CD8-positive, alpha-beta memory T cell (primary cell): Measurements from ENCODE around the gene PLA2G2F. TPM values are rescaled to one million over a fixed set of nuclear protein-coding genes. Genes with fewer than 3 reads are reported as not detected.

Experiments
- CTCF ChIA-PET: fragments of 350-600 bp; sonication (Branson Sonifier 250); formaldehyde crosslinking; loops from one replicate; lab custom pipeline; 2021; ENCODE audit warnings: antibody characterized with exemption; lab: Charles Lee
- POLR2A ChIA-PET: fragments of 350-600 bp; sonication (Branson Sonifier 250); formaldehyde crosslinking; loops from one replicate; lab custom pipeline; 2021; ENCODE audit warnings: antibody characterized with exemption; lab: Charles Lee
- DNase-seq, 5 donors: peaks; one replicate each; pipeline versions ENCODE4 v3.0.0 to v3.0.0-alpha.2; 2020 to 2022; ENCODE audit warnings: mixed read lengths in 1 of 5
- H3K27ac ChIP-seq: one replicate; pipeline ENCODE4 v1.7.0; 2013; ENCODE audit warnings: low read depth, mild to moderate bottlenecking, low read length, moderate library complexity
- H3K27me3 ChIP-seq: 2 replicates; pipeline ENCODE4 v1.7.0; 2013; ENCODE audit warnings: low read length, mild to moderate bottlenecking; ENCODE audit not compliant: insufficient read depth, poor library complexity, severe bottlenecking
- H3K36me3 ChIP-seq: 2 replicates; pipeline ENCODE4 v1.7.0; 2013; ENCODE audit warnings: mild to moderate bottlenecking, low read length, moderate library complexity; ENCODE audit not compliant: insufficient read depth
- H3K4me1 ChIP-seq: 2 replicates; pipeline ENCODE4 v1.7.0; 2013; ENCODE audit warnings: mild to moderate bottlenecking, low read length, moderate library complexity; ENCODE audit not compliant: insufficient read depth
- H3K4me3 ChIP-seq: 2 replicates; pipeline ENCODE4 v1.7.0; 2013; ENCODE audit warnings: mild to moderate bottlenecking, low read length
- H3K9me3 ChIP-seq: 2 replicates; pipeline ENCODE4 v1.7.0; 2013; ENCODE audit warnings: mild to moderate bottlenecking, low read length
- H3K27ac Mint-ChIP-seq, 8 donors: one replicate each; pipeline ENCODE4 v1.8.0; 2020 to 2021; ENCODE audit warnings: mixed read lengths in 8 of 8, mild to moderate bottlenecking in 6 of 8, inconsistent platforms in 3 of 8, moderate library complexity in 3 of 8
- H3K27me3 Mint-ChIP-seq, 2 donors: one replicate each; pipeline ENCODE4 v1.8.0; 2020 to 2021; ENCODE audit warnings: mixed read lengths in 2 of 2, mild to moderate bottlenecking in 1 of 2, moderate library complexity in 1 of 2
- H3K36me3 Mint-ChIP-seq, 3 donors: one replicate each; pipeline ENCODE4 v1.8.0; 2020 to 2021; ENCODE audit warnings: mixed read lengths in 3 of 3, inconsistent platforms in 1 of 3, mild to moderate bottlenecking in 1 of 3
- H3K4me1 Mint-ChIP-seq, 3 donors: one replicate each; pipeline ENCODE4 v1.8.0; 2020 to 2021; ENCODE audit warnings: mixed read lengths in 3 of 3, inconsistent platforms in 1 of 3, mild to moderate bottlenecking in 1 of 3
- H3K4me3 Mint-ChIP-seq, 7 donors: one replicate each; pipeline ENCODE4 v1.8.0; 2020 to 2021; ENCODE audit warnings: mixed read lengths in 7 of 7, mild to moderate bottlenecking in 6 of 7, moderate library complexity in 4 of 7, inconsistent platforms in 2 of 7
- H3K9me3 Mint-ChIP-seq, 5 donors: one replicate each; pipeline ENCODE4 v1.8.0; 2020 to 2022; ENCODE audit warnings: mixed read lengths in 5 of 5, mild to moderate bottlenecking in 3 of 5, moderate library complexity in 2 of 5, inconsistent platforms in 1 of 5
- polyA plus RNA-seq: library from polyadenylated mRNA; unstranded; fragments of 300-500 nt; fragmentation: Illumina TruSeq; gene quantifications from one replicate; pipeline ENCODE4 v1.2.3, GENCODE V29; 2021
- total RNA-seq, 2 experiments: library from RNA; stranded (reverse); gene quantifications; one replicate each; pipeline ENCODE4 v1.2.3, GENCODE V29; 2021

Gene PLA2G2F
- total and polyA plus RNA-seq, 3 experiments from 2014 or later: not detected

DNA sequence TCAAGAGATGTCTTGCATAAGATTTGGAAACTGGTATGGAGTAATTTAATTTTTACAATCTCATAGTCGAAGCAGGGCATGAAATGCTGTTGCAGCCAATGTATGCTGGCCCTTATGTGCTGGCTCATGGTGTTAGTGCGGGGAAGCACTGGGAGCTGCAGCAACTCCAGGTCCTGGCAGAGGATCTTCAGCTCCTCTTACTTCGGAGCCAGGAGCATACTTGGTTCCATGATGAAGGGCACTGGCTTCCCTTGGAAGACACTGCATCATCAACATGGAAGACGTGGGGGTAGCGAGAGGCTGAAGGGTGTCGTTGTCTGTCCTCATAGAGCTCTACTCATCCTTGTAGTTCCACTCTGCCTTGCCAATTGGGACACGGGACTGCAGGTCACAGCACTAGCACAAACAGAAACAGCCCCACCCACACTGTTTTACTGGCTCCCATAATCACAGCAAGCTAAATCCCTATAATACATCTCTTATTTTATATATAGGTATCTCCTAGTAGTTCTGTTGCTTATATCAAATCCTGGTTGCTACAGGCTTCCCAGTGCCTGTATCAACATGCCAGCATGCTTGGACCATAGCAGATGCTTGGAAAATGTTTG lies 42.2 kb upstream of the PLA2G2F start:
- no peaks in the 10 kb centered on the region for H3K9me3 ChIP-seq
- H3K36me3 Mint-ChIP-seq: peaks cover 0 to 3% (median 0%) of the 10 kb centered on the region in 3 donors
- H3K27ac ChIP-seq: no peak overlapping the region
- peaks cover 5 to 6% of the 10 kb centered on the region in 2 donors for H3K27me3 Mint-ChIP-seq
- H3K36me3 ChIP-seq: no peaks in the 10 kb centered on the region
- H3K27me3 ChIP-seq: no peaks in the 10 kb centered on the region
- H3K27ac Mint-ChIP-seq: no peak overlapping the region
- H3K4me1 Mint-ChIP-seq: no peaks in the 10 kb centered on the region
- ChIA-PET CTCF (no interaction called here), POLR2A (no interaction called here)
- no peak overlapping the region for H3K4me3 ChIP-seq
- DNase-seq: no peak
- no peak overlapping the region for H3K4me3 Mint-ChIP-seq
- H3K4me1 ChIP-seq: no peaks in the 10 kb centered on the region
- no peaks in the 10 kb centered on the region for H3K9me3 Mint-ChIP-seq

DNA sequence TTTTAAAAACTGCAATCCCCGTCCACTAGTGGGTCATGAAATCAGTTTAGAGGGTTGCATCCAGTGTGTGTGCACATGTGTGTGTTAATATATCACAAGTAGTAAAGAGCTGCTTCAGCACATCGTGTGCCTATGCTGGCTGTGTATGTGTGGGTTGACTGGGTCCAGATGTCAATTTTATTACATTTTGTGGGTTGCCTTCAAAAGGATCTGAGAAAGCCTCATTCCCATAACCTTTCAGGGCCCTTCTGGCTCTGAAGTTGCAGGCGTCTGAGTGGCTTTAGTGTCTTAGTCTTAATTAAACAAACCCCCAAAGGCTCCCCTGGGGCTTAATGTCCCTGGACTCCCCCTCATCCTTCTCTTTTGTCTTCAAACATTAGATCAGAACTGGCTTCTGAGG lies 39.6 kb upstream of the PLA2G2F start:
- Mint-ChIP-seq H3K9me3 (no peaks in the 10 kb centered on the region), H3K36me3 (peaks cover 0 to 3% (median 0%) of the 10 kb centered on the region in 3 donors), H3K27ac (no peak overlapping the region), H3K4me3 (no peak overlapping the region), H3K4me1 (no peaks in the 10 kb centered on the region), H3K27me3 (peaks cover 8 to 10% of the 10 kb centered on the region in 2 donors)
- POLR2A ChIA-PET: no interaction called here
- no peaks in the 10 kb centered on the region for H3K36me3 ChIP-seq
- no peaks in the 10 kb centered on the region for H3K27me3 ChIP-seq
- H3K27ac ChIP-seq: no peak overlapping the region
- H3K4me1 ChIP-seq: no peaks in the 10 kb centered on the region
- no peaks in the 10 kb centered on the region for H3K9me3 ChIP-seq
- DNase-seq: no peak
- CTCF ChIA-PET: no interaction called here
- no peak overlapping the region for H3K4me3 ChIP-seq

DNA sequence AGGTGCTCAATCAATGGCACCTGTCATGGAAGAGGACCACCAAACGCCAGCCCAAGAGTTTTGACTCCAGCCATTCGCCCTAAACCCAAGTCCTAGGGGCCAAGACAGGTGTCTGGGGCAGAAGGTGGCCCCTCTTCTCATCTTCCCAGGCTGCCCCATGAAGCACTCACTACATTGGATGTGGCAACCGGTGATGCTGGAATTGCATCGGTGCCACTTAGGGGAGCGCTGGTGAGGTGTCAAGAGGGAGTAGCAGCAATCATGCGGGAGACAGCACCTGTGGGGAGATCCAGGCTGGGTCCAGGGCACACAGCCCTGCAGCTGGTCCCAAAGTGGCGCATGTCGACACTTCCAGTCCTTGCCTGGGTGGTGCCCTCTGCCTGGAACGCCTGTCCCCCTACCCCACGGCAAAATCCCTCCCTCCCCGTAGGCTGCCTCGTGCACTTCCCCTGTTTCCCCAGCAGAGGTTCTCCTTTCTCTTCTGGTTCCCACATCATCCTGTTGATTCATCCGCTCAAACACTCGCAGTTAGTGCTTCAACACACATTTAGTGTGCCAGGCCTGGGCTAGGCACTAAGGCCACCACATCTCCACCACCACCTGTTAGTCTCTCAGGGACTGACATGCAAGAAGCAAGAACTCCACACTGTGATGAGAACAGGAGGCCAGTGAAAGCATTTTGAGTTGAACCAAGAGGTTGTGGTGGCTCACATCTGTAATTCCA lies 38.3 kb upstream of the PLA2G2F start:
- H3K9me3 ChIP-seq: no peaks in the 10 kb centered on the region
- H3K4me1 ChIP-seq: no peaks in the 10 kb centered on the region
- H3K27ac Mint-ChIP-seq: peak overlapping the region in 2 of 8 donors; percentile 51 to 58
- peaks cover 8 to 10% of the 10 kb centered on the region in 2 donors for H3K27me3 Mint-ChIP-seq
- no peaks in the 10 kb centered on the region for H3K27me3 ChIP-seq
- no peaks in the 10 kb centered on the region for H3K4me1 Mint-ChIP-seq
- no peaks in the 10 kb centered on the region for H3K36me3 ChIP-seq
- H3K36me3 Mint-ChIP-seq: peaks cover 0 to 3% (median 0%) of the 10 kb centered on the region in 3 donors
- ChIA-PET POLR2A (no interaction called here), CTCF (no interaction called here)
- no peak overlapping the region for H3K4me3 ChIP-seq
- no peak overlapping the region for H3K4me3 Mint-ChIP-seq
- H3K27ac ChIP-seq: no peak overlapping the region
- no peak for DNase-seq
- no peaks in the 10 kb centered on the region for H3K9me3 Mint-ChIP-seq

DNA sequence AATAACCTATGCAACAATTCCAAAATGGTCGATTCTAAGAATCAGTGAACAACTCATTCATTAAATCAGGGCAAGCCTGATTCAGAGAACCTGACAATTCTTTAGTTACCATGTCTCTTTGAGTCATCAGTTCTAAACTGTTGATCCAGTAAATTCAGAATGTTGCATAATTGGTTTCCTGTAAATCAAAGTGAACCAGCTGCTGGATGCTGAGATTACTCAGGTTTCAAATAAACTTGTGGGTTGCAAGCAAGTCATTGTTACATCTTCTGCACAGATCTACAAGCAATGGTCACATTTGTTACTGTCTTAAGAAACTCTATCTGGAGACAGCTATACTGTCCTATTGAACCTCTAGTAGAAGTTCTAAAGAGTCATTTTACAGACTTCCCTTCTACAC lies 36.2 kb upstream of the PLA2G2F start:
- CTCF ChIA-PET: no interaction called here
- no peaks in the 10 kb centered on the region for H3K4me1 Mint-ChIP-seq

DNA sequence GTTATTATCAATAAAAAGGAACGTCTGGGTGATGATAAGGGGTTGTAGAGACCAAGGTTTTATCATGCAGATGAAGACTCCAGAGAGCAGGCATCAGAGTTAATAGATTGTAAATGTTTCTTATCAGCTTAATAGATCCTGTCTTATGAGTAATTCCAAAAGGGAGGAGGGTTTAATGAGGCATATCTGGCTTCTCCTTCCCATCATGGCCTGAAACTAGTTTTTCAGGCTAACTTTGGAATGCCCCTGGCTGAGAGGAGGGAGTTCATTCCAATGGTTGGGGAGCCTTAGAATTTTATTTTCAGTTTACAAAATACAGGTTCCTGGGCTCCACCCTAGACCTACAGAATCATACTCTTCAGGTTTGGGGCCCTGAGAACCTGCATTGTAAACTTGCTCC lies 33.3 kb upstream of the PLA2G2F start:
- ChIA-PET CTCF (no interaction called here), POLR2A (no interaction called here)
- Mint-ChIP-seq H3K27me3 (peaks cover 8 to 15% of the 10 kb centered on the region in 2 donors), H3K9me3 (no peaks in the 10 kb centered on the region), H3K27ac (no peak overlapping the region), H3K4me3 (no peak overlapping the region), H3K4me1 (no peaks in the 10 kb centered on the region), H3K36me3 (no peaks in the 10 kb centered on the region)
- DNase-seq: no peak
- Histone ChIP-seq H3K4me1 (no peaks in the 10 kb centered on the region), H3K36me3 (no peaks in the 10 kb centered on the region), H3K27me3 (no peaks in the 10 kb centered on the region), H3K4me3 (no peak overlapping the region), H3K9me3 (no peaks in the 10 kb centered on the region), H3K27ac (no peak overlapping the region)

More for the DNA sequence above, 36.2 kb upstream of the PLA2G2F start:
- H3K36me3 Mint-ChIP-seq: no peaks in the 10 kb centered on the region
- peaks cover 4 to 10% of the 10 kb centered on the region in 2 donors for H3K27me3 Mint-ChIP-seq
- Histone ChIP-seq H3K27ac (no peak overlapping the region), H3K9me3 (no peaks in the 10 kb centered on the region), H3K4me3 (no peak overlapping the region), H3K27me3 (no peaks in the 10 kb centered on the region), H3K4me1 (no peaks in the 10 kb centered on the region), H3K36me3 (no peaks in the 10 kb centered on the region)
- H3K4me3 Mint-ChIP-seq: no peak overlapping the region
- no peak for DNase-seq
- H3K27ac Mint-ChIP-seq: no peak overlapping the region
- POLR2A ChIA-PET: no interaction called here
- H3K9me3 Mint-ChIP-seq: no peaks in the 10 kb centered on the region

DNA sequence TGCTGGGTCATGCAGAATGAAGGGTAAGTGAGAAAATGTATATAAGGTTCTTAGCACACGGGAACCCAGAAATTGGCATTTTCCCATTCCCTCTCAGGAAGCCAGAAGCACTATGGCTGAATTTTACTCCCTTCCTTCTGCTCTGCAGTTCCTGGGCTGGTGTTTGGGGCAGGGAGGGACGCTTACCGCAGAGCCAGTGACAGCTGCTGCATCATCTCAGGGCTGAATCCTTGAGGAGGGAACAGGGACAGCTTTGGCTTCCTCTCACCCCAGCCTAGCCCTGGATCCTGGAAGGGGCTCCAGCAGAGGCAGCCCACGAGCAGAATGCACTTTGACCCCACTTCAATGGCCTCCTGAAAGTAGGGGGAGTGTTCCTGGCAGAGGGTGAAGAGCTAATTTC lies 31.8 kb upstream of the PLA2G2F start:
- Histone ChIP-seq H3K27ac (no peak overlapping the region), H3K4me3 (no peak overlapping the region), H3K27me3 (no peaks in the 10 kb centered on the region), H3K4me1 (no peaks in the 10 kb centered on the region), H3K36me3 (no peaks in the 10 kb centered on the region), H3K9me3 (no peaks in the 10 kb centered on the region)
- Mint-ChIP-seq H3K36me3 (no peaks in the 10 kb centered on the region), H3K27ac (no peak overlapping the region), H3K27me3 (peaks cover 8 to 17% of the 10 kb centered on the region in 2 donors), H3K4me1 (no peaks in the 10 kb centered on the region), H3K9me3 (no peaks in the 10 kb centered on the region), H3K4me3 (no peak overlapping the region)
- ChIA-PET POLR2A (no interaction called here), CTCF (no interaction called here)
- DNase-seq: no peak

DNA sequence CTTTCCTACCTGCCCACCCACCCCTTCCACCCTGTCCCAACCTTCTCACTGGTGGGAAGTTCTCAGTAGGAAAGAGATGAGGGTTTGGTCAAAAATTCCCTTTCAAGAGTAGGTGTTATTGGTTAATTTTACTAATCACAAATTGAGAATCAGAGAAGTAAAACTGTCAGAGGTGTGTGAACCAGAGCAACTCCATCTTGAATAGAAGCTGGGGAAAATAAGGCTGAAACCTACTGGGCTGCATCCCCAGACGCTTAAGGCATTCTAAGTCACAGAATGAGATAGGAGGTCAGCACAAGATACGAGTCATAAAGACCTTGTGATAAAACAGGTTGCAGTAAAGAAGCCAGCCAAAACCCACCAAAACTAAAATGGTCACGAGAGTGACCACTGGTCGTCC lies 31.3 kb upstream of the PLA2G2F start:
- Mint-ChIP-seq H3K4me1 (no peaks in the 10 kb centered on the region), H3K4me3 (no peak overlapping the region), H3K9me3 (no peaks in the 10 kb centered on the region), H3K27me3 (peaks cover 8 to 18% of the 10 kb centered on the region in 2 donors), H3K27ac (no peak overlapping the region), H3K36me3 (no peaks in the 10 kb centered on the region)
- H3K27me3 ChIP-seq: no peaks in the 10 kb centered on the region
- no peaks in the 10 kb centered on the region for H3K9me3 ChIP-seq
- H3K27ac ChIP-seq: no peak overlapping the region
- H3K4me3 ChIP-seq: no peak overlapping the region
- no peak for DNase-seq
- H3K36me3 ChIP-seq: no peaks in the 10 kb centered on the region
- CTCF ChIA-PET: no interaction called here
- POLR2A ChIA-PET: no interaction called here
- H3K4me1 ChIP-seq: no peaks in the 10 kb centered on the region

DNA sequence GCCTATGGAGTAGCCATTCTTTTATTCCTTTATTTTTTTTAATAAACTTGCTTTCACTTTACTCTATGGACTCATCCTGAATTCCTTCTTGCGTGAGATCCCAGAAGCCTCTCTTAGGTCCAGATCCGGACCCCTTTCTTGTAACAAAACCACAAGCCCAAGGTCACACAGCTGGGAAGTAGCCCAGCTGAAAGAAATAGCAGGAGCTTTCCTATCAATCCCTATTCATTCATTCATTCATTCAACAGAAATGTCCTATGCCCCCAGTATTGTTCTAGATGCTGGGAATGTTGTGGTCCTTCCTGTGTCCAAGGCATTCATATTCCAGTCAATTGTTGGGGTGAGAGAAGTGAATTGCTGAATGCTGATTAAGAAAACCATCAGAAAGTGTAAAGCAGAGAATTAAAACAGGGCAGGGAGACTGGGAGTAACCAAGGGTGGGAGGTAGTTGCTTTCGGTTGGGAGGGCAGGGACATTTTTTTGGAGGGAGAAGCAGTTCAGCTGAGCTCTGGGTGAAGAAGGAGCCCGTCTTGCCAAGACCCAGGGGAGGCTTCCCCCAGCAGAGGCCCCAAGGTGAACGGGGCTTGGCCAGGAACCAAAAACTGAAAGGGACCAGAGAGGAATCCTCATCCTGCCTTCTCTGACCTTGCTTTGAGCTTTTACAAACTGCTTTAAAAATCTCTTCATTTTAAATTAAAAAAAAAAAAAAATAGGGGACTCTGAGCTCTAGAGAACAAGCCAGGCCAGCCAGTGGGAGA lies 30.6 kb upstream of the PLA2G2F start:
- Mint-ChIP-seq H3K9me3 (no peaks in the 10 kb centered on the region), H3K4me1 (no peaks in the 10 kb centered on the region), H3K36me3 (no peaks in the 10 kb centered on the region), H3K27me3 (peaks cover 11 to 20% of the 10 kb centered on the region in 2 donors), H3K27ac (peak overlapping the region in 2 of 8 donors; percentile 8), H3K4me3 (no peak overlapping the region)
- no peak overlapping the region for H3K27ac ChIP-seq
- CTCF ChIA-PET: no interaction called here
- no peaks in the 10 kb centered on the region for H3K9me3 ChIP-seq
- H3K4me1 ChIP-seq: no peaks in the 10 kb centered on the region
- no peak overlapping the region for H3K4me3 ChIP-seq
- no peaks in the 10 kb centered on the region for H3K36me3 ChIP-seq
- POLR2A ChIA-PET: no interaction called here
- H3K27me3 ChIP-seq: no peaks in the 10 kb centered on the region
- no peak for DNase-seq
